Common myeloid progenitor, CD34-positive (primary cell): Measurements from ENCODE around the gene AHI1.

Experiments used
- CTCF ChIA-PET: fragments of 350-600 bp; sonication (Branson Sonifier 250); formaldehyde crosslinking; loops from one replicate; lab custom pipeline; 2021; ENCODE audit warnings: antibody characterized with exemption; lab: Charles Lee
- POLR2A ChIA-PET: fragments of 350-600 bp; sonication (Branson Sonifier 250); formaldehyde crosslinking; loops from one replicate; lab custom pipeline; 2021; ENCODE audit warnings: antibody characterized with exemption; lab: Charles Lee
- DNase-seq, 3 donors: peaks; one replicate each; pipeline versions ENCODE4 v3.0.0 to v3.0.0-alpha.2; 2013
- H3K27ac ChIP-seq, 2 experiments: 1 replicate in 1 of 2; 2 replicates in 1 of 2; pipeline ENCODE4 v1.7.0; 2013; ENCODE audit warnings: inconsistent platforms in 2 of 2, low read length in 2 of 2, mild to moderate bottlenecking in 2 of 2, low read depth in 1 of 2, moderate library complexity in 1 of 2; ENCODE audit not compliant: severe bottlenecking in 2 of 2, insufficient read depth in 1 of 2, poor library complexity in 1 of 2
- H3K27me3 ChIP-seq, 5 experiments: replicated peaks in 2 of 5; 1 replicate in 3 of 5; 2 replicates in 2 of 5; pipeline versions ENCODE4 v1.6.1 to v1.7.0; 2013; ENCODE audit warnings: low read length in 4 of 5, mild to moderate bottlenecking in 2 of 5, moderate library complexity in 2 of 5, inconsistent platforms in 1 of 5; ENCODE audit not compliant: insufficient read depth in 5 of 5, control insufficient read depth in 4 of 5
- H3K36me3 ChIP-seq, 4 experiments: 1 replicate in 2 of 4; 2 replicates in 2 of 4; pipeline versions ENCODE4 v1.6.1 to v1.7.0; 2013; ENCODE audit warnings: low read length in 3 of 4, control low read depth in 1 of 4, mild to moderate bottlenecking in 1 of 4; ENCODE audit not compliant: control insufficient read depth in 4 of 4, insufficient read depth in 4 of 4
- H3K4me1 ChIP-seq, 4 experiments: 1 replicate in 3 of 4; 2 replicates in 1 of 4; pipeline versions ENCODE4 v1.6.1 to v1.7.1; 2013; ENCODE audit warnings: low read length in 3 of 4, mild to moderate bottlenecking in 3 of 4, control low read depth in 1 of 4, inconsistent platforms in 1 of 4, moderate library complexity in 1 of 4; ENCODE audit not compliant: control insufficient read depth in 4 of 4, insufficient read depth in 4 of 4; ENCODE audit errors: control extremely low read depth in 1 of 4
- H3K4me3 ChIP-seq, 7 experiments: 1 replicate in 4 of 7; 2 replicates in 3 of 7; pipeline versions ENCODE4 v1.5.1 to v1.7.0; 2013; ENCODE audit warnings: mild to moderate bottlenecking in 7 of 7, low read length in 6 of 7, moderate library complexity in 6 of 7, inconsistent platforms in 2 of 7, low read depth in 2 of 7, control low read depth in 1 of 7; ENCODE audit not compliant: insufficient read depth in 4 of 7, control insufficient read depth in 1 of 7; ENCODE audit errors: extremely low read depth in 1 of 7
- H3K9me3 ChIP-seq, 5 experiments: 1 replicate in 4 of 5; 2 replicates in 1 of 5; pipeline versions ENCODE4 v1.6.1 to v1.7.1; 2013; ENCODE audit warnings: low read length in 4 of 5, mild to moderate bottlenecking in 2 of 5, inconsistent platforms in 1 of 5, low read depth in 1 of 5, moderate library complexity in 1 of 5; ENCODE audit not compliant: control insufficient read depth in 4 of 5, insufficient read depth in 2 of 5; ENCODE audit errors: control extremely low read depth in 1 of 5
- WGBS: methylation state at CpG from one replicate; pipeline ENCODE4 v1.1.5; 2013; ENCODE audit not compliant: insufficient coverage; 5-methylcytosine and 5-hydroxymethylcytosine counted together

The AHI1 gene

GRCh38 chr6:135260612-135261011, 236.9 kb downstream of the AHI1 start:
- Histone ChIP-seq H3K4me1 (peaks cover 2 to 35% (median 15%) of the 10 kb centered on the region in 4 experiments), H3K27ac (no peak overlapping the region), H3K9me3 (no peaks in the 10 kb centered on the region), H3K36me3 (no peaks in the 10 kb centered on the region), H3K27me3 (no peaks in the 10 kb centered on the region), H3K4me3 (no peak overlapping the region)
- DNase-seq = no peak
- ChIA-PET CTCF (interaction anchor here (1.2 to 2.1 kb wide), 3 partner anchors 8 to 12 kb away, joined by 4 to 7 read pairs (median 5); no protein-coding TSS in a partner anchor), POLR2A (no interaction called here)
- WGBS = no CpG with 5 or more reads among the region's 4 CpGs

DNA sequence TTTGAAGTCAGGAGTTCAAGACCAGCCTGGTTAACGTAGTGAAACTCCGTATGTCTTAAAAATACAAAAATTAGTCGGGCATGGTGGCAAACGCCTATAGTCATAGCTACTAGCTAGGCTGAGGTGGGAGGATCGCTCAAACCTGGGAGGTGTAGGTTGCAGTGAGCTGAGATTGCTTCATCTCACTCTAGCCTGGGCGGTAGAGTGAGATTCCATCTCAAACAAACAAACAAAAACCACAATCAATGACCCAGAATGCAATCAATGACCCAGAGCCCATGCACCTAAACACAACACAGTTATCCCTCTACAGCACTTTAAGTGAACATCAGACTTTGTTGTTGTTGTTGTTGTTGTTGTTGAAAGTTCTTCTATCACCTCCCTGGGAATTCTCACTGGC, 238.6 kb downstream of the AHI1 start:
- POLR2A ChIA-PET = interaction anchor here (0.6 kb wide), 1 partner anchor 19 kb away, joined by 3 read pairs; no protein-coding TSS in a partner anchor
- CTCF ChIA-PET = interaction anchor here (1.4 to 1.5 kb wide), 2 partner anchors 9 to 21 kb away, joined by 3 to 5 read pairs; no protein-coding TSS in a partner anchor

DNA sequence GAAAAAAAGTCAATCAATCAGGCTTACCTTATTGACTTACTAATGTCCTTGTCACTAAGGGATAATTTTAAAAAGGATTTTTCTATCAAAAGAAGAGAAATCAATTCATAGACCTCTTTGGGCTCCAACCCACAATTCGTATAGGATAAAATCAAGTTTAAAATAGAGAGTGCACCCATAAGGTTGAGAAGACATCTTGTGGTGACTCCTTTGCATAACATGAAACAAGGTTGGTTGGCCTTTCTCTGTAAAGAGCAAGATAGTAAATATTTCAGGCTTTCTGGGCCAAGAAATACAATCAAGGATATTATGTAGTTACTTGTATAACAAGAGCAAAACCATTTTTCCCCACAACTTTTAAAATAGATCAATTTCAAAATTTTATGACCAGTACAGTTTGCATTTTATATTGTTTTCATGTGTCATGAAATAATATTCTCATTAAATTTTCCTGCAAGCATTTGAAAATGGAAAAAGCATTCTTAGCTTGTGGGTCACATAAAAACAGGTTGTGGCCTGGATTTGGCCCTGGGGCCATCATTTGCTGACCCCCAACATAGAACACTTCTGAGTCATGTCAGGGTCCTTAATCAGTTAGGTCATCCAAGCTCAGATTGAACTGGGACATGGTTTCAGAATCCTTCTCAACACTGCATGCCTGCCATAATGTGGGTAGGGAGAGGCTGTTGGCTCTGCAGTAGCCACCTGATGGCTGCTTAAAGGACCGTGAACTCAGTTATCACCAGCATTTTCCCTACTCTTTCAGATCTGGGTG, 239.7 kb downstream of the AHI1 start:
- WGBS = 89% methylated on average over 2 of the region's 2 CpGs
- peak in 1 of 3 donors; percentile 32 for DNase-seq
- ChIA-PET POLR2A (no interaction called here), CTCF (interaction anchor here (0.6 to 1.8 kb wide), 9 partner anchors 10 to 156 kb away, joined by 3 to 5 read pairs (median 3); no protein-coding TSS in a partner anchor)
- no peaks in the 10 kb centered on the region for H3K36me3 ChIP-seq
- no peaks in the 10 kb centered on the region for H3K27me3 ChIP-seq
- H3K4me1 ChIP-seq = peaks cover 2 to 35% (median 15%) of the 10 kb centered on the region in 4 experiments
- H3K27ac ChIP-seq = no peak overlapping the region
- no peak overlapping the region for H3K4me3 ChIP-seq
- H3K9me3 ChIP-seq = no peaks in the 10 kb centered on the region

More for the DNA sequence above, 238.6 kb downstream of the AHI1 start:
- Histone ChIP-seq H3K27me3 (no peaks in the 10 kb centered on the region), H3K9me3 (no peaks in the 10 kb centered on the region), H3K36me3 (no peaks in the 10 kb centered on the region), H3K27ac (no peak overlapping the region), H3K4me1 (peaks cover 2 to 35% (median 15%) of the 10 kb centered on the region in 4 experiments), H3K4me3 (no peak overlapping the region)
- WGBS = 100% methylated on average over 5 of the region's 6 CpGs
- no peak for DNase-seq

- Histone ChIP-seq H3K36me3 (no peaks in the 10 kb centered on the region), H3K9me3 (no peaks in the 10 kb centered on the region), H3K4me3 (no peak overlapping the region), H3K4me1 (peaks cover 2 to 31% (median 11%) of the 10 kb centered on the region in 4 experiments), H3K27me3 (no peaks in the 10 kb centered on the region), H3K27ac (no peak overlapping the region)
- ChIA-PET CTCF (interaction anchor here (0.6 to 1.8 kb wide), 8 partner anchors 11 to 157 kb away, joined by 3 to 4 read pairs (median 3); no protein-coding TSS in a partner anchor), POLR2A (interaction anchor here (0.6 kb wide), 1 partner anchor 55 kb away, joined by 5 read pairs; no protein-coding TSS in a partner anchor)
- no peak for DNase-seq
- WGBS = 76% methylated on average over 3 of the region's 4 CpGs
Observed at GRCh38 chr6:135256866-135257265, 240.7 kb downstream of the AHI1 start.

GRCh38 chr6:135254471-135254870, 243.1 kb downstream of the AHI1 start:
- no peaks in the 10 kb centered on the region for H3K9me3 ChIP-seq
- CTCF ChIA-PET = no interaction called here
- POLR2A ChIA-PET = no interaction called here
- 100% methylated on average over 1 of the region's 1 CpG for WGBS
- H3K36me3 ChIP-seq = no peaks in the 10 kb centered on the region
- no peaks in the 10 kb centered on the region for H3K27me3 ChIP-seq
- no peak overlapping the region for H3K4me3 ChIP-seq
- peaks cover 2 to 41% (median 15%) of the 10 kb centered on the region in 4 experiments for H3K4me1 ChIP-seq
- no peak for DNase-seq
- H3K27ac ChIP-seq = no peak overlapping the region

- Histone ChIP-seq H3K9me3 (no peaks in the 10 kb centered on the region), H3K36me3 (no peaks in the 10 kb centered on the region), H3K27ac (no peak overlapping the region), H3K4me1 (peaks cover 0 to 37% (median 20%) of the 10 kb centered on the region in 4 experiments), H3K27me3 (no peaks in the 10 kb centered on the region), H3K4me3 (no peak overlapping the region)
- CTCF ChIA-PET = interaction anchor here (1.1 to 2.2 kb wide), 4 partner anchors 10 to 17 kb away, joined by 3 to 5 read pairs (median 5); no protein-coding TSS in a partner anchor
- WGBS = 80% methylated on average over 7 of the region's 13 CpGs
- POLR2A ChIA-PET = no interaction called here
- peak in 1 of 3 donors; percentile 29 for DNase-seq
Observed at GRCh38 chr6:135251498-135252441, 245.8 kb downstream of the AHI1 start.
